Kasumi-1 (cell line): ENCODE results near the gene GSTP1.

ENCODE experiments used
- DNase-seq, 2 experiments: peaks; one replicate each; lab custom pipeline; 2025; lab: John Stamatoyannopoulos, UW

The GSTP1 gene

DNA sequence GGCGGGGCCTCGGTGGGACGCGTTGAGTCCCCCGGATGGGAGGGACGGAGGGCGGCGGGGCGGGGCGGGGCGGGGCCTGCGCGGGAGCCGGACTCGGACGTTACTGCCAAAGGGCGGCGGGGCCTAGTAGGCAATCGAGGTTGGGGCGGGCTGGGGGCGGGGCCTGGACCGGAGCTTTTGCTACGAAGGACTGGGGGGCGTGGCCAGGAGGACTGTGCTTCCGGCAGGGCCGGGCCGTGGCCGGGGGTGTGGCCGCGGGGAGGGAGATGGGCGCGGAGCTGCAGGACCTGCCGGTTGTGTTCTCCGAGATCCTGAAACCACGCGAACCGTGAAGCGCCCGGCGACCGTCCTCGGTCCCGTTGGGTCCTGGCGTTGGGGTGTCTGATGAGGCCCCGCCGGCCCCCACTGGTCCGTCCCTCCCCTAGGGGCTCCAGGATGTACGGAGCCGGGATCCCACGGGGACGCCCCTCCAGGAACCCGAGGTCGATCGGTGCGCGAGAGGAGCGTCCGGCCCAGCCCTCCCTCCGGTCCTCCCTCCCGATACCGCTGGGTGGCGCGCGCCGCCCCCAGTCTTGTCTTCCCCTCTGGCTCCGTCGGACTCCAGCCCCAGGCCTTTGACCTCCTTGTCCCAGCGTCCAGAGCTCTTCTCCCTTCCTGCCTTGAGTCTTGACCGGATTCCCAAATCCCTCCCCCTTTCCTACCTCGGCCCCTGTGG is 46.8 kb downstream of the GSTP1 start:
- peak; percentile 95 for DNase-seq

- DNase-seq = no peak
Observed at GRCh38 chr11:67630943-67631331, 47.3 kb downstream of the GSTP1 start.

- no peak for DNase-seq
Observed at GRCh38 chr11:67631411-67631810, 47.8 kb downstream of the GSTP1 start.

DNA sequence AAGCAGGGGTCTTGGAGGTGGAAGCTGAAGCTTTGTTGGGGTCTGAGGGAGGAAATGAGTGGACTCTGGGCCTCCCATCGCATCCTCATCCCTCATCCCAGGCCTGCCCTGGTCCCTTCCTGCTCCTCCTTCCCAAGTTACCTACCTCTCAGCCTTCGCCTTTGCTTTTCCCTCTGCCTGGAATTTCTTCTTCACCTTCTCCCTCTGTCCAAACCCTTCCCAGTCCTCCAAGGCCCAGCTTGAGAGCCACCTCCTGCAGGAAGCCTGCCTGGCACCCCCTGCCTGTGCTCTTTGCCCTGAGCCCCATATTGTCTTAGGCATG is 48.2 kb downstream of the GSTP1 start:
- DNase-seq = no peak

DNA sequence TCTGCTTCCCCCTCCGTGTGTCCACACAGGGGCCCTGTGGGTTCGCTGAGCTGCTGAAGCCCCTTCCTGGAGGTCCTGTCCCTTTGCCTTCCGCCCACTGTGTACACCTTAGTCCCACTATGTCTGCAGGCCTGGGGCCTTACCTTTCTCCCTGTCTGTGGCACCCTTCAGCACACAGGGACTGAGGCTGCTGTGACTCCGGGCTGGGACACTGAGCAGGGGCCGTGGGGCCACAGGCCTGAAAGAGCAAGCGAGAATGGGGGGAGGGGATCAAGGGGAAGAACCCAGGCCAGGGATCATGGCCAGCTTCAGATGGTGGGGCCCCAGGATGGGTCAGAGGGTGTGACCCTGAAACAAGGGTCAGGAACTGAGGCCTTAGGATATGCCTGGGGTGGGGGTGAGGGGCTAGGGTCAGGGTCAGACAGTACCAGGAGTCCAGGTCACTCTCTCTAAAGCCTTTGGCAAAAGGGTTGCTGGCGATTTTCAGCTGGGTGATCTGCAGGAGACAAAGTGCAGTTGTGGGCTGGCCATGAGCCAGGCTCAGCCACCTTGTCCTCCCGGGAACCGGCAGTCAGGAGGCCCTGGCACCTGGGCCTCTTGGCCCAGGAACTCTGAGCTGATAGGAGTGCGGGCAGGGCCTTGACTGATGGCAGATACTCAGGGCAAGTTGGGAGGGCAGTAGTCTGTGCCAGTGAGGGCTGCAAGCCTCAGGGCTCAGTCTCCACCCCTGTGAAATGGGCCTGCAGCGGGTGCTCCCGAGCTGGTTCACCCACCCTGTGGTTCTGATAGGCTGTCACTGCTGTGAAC is 48.8 kb downstream of the GSTP1 start:
- no peak for DNase-seq

DNA sequence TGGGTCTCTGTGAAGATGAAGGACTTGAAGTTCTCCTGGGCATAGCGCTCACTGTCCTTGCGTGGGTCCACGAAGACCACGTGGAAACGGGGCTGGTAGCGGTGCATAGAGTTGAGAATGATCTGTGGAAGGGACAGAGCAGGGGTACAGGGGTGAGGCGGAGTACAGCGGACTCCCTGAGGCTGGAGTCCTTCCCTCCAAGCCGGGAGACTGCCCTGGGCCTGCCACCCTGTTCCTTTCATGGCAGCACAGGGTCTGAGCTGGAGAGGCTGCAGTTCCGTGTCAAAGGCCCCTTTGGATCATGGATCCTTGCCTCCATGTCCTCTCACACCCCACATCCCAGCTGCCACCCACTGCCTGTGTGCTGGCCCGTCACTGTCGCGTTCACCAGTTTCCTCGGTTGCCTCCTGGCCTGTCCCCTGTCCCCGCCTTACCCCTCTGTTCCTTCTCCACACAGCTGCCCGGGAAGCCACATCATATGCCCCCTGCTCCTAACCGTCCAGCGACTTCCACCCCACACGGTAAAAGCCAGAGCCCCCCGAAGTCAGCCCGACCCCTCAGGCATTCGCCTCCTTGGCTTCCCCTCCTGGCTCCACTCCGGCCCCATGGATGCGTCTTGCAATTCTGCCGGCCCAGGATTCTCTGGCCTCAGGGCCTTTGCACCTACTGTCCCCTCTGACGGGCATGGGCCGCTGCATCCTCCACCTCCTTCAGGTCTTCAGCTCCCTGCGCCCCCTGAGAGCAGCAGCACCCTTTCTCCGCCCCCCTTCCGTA is 49.6 kb downstream of the GSTP1 start:
- DNase-seq = no peak

GRCh38 chr11:67633758-67634365 is 50.2 kb downstream of the GSTP1 start:
- no peak for DNase-seq

GRCh38 chr11:67634366-67635230 is 51.0 kb downstream of the GSTP1 start:
- DNase-seq = no peak

DNA sequence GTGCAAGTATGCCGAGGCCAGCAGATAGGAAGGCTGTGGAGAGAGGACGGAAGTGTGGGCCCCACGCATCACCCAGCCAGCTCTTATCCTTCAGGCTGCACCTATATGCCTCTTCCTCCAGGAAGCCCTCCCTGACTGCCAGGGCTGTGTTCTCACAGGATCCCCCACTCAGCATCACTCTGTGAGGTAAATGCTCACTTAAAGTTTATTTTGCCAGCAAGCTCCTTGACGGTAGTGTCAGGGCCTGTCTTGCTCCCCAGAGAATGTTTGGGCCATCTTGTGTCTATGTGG is 51.6 kb downstream of the GSTP1 start:
- no peak for DNase-seq
